HG02571 (cell line): ENCODE measurements around the gene LMTK3.

Experiments used
- ATAC-seq: cut with Tn5 transposase; IDR thresholded peaks from one replicate; pipeline ENCODE4 v1.9.1; 2021; ENCODE audit warnings: mild to moderate bottlenecking, moderate library complexity; ENCODE audit not compliant: unreplicated experiment

The LMTK3 gene

GRCh38 chr19:48452289-48453190, 59.1 kb downstream of the LMTK3 start:
- no peak for ATAC-seq

GRCh38 chr19:48451624-48452023, 60.0 kb downstream of the LMTK3 start:
- no peak for ATAC-seq

GRCh38 chr19:48450863-48451262, 60.8 kb downstream of the LMTK3 start:
- no peak for ATAC-seq

- no peak for ATAC-seq
Observed at GRCh38 chr19:48450441-48450840, 61.2 kb downstream of the LMTK3 start.

GRCh38 chr19:48448563-48448962, 63.1 kb downstream of the LMTK3 start:
- ATAC-seq: no peak

- ATAC-seq: no peak
Observed at GRCh38 chr19:48446579-48446978, 65.1 kb downstream of the LMTK3 start.

GRCh38 chr19:48445606-48446481, 65.8 kb downstream of the LMTK3 start, which contains the start of gene GRWD1:
GRWD1 (plus strand) TSS chr19:48445983; CDS start chr19:48446006, 23 bp downstream.
- peak; percentile 79 for ATAC-seq

GRCh38 chr19:48445256-48445605, 66.4 kb downstream of the LMTK3 start:
- peak; percentile 9 for ATAC-seq

GRCh38 chr19:48444936-48445200, 66.8 kb downstream of the LMTK3 start:
- ATAC-seq: no peak

GRCh38 chr19:48444129-48444935, 67.3 kb downstream of the LMTK3 start:
- no peak for ATAC-seq

GRCh38 chr19:48443731-48444128, 67.9 kb downstream of the LMTK3 start:
- no peak for ATAC-seq

GRCh38 chr19:48443256-48443655, 68.4 kb downstream of the LMTK3 start:
- ATAC-seq: no peak

GRCh38 chr19:48442116-48443035, 69.3 kb downstream of the LMTK3 start:
- ATAC-seq: no peak

GRCh38 chr19:48441360-48442050, 70.1 kb downstream of the LMTK3 start:
- ATAC-seq: no peak

GRCh38 chr19:48436586-48436985, 75.0 kb downstream of the LMTK3 start:
- ATAC-seq: no peak
